Hepatocyte (in vitro differentiated cells): ENCODE measurements around the gene TRMT44. TPM values are rescaled to one million over a fixed set of nuclear protein-coding genes. Genes with fewer than 3 reads are reported as not detected.
A peak's percentile ranks its signal among the peaks of the same experiment; 100 is the strongest.

Experiments
- DNase-seq: peaks from one replicate; pipeline ENCODE4 v3.0.0-alpha.2; 2016; ENCODE audit warnings: low spot score
- H2AFZ ChIP-seq: fragments of 200-600 bp; sonication (generic); 2 replicates; pipeline ENCODE4 v1.6.0; 2016; ENCODE audit warnings: antibody characterized with exemption, mild to moderate bottlenecking
- H3K27ac ChIP-seq: fragments of 200-600 bp; sonication (generic); 2 replicates; pipeline ENCODE4 v1.5.1; 2016; ENCODE audit warnings: mild to moderate bottlenecking
- H3K27me3 ChIP-seq: fragments of 200-600 bp; sonication (generic); 2 replicates; pipeline ENCODE4 v1.6.1; 2016
- H3K36me3 ChIP-seq: fragments of 200-600 bp; sonication (generic); replicated peaks from 2 replicates; pipeline ENCODE4 v1.5.1; 2016; ENCODE audit warnings: low read depth; ENCODE audit not compliant: insufficient read depth
- H3K4me1 ChIP-seq: fragments of 200-600 bp; sonication (generic); 2 replicates; pipeline ENCODE4 v1.5.1; 2016; ENCODE audit warnings: mild to moderate bottlenecking, moderate library complexity; ENCODE audit not compliant: insufficient read depth
- H3K4me2 ChIP-seq: fragments of 200-600 bp; sonication (generic); 2 replicates; pipeline ENCODE4 v1.6.0; 2016
- H3K4me3 ChIP-seq: fragments of 200-600 bp; sonication (generic); 2 replicates; pipeline ENCODE4 v1.5.1; 2016; ENCODE audit warnings: mild to moderate bottlenecking
- H3K79me2 ChIP-seq: fragments of 200-600 bp; sonication (generic); 2 replicates; pipeline ENCODE4 v1.6.0; 2017; ENCODE audit warnings: mild to moderate bottlenecking
- H3K9me2 ChIP-seq: fragments of 200-600 bp; sonication (generic); replicated peaks from 2 replicates; pipeline ENCODE4 v1.6.0; 2017; ENCODE audit warnings: mild to moderate bottlenecking; ENCODE audit not compliant: insufficient read depth
- H3K9me3 ChIP-seq: fragments of 200-600 bp; sonication (generic); 2 replicates; pipeline ENCODE4 v1.5.1; 2016; ENCODE audit warnings: low read depth, mild to moderate bottlenecking
- H4K20me1 ChIP-seq: fragments of 200-600 bp; sonication (generic); 2 replicates; pipeline ENCODE4 v1.6.0; 2016; ENCODE audit warnings: mild to moderate bottlenecking; ENCODE audit not compliant: insufficient read depth, poor library complexity, severe bottlenecking
- CTCF ChIP-seq: fragments of 200-600 bp; sonication (generic); IDR thresholded peaks from 2 replicates; pipeline ENCODE4 v1.5.1; 2016; ENCODE audit warnings: antibody characterized with exemption, mild to moderate bottlenecking; ENCODE audit not compliant: poor library complexity
- EZH2 ChIP-seq: fragments of 200-600 bp; sonication (generic); IDR thresholded peaks from 2 replicates; pipeline ENCODE4 v1.6.1; 2016; ENCODE audit warnings: antibody characterized with exemption, mild to moderate bottlenecking, borderline replicate concordance
- EZH2phosphoT487 ChIP-seq: fragments of 200-600 bp; sonication (generic); IDR thresholded peaks from one replicate; pipeline ENCODE4 v1.6.1; 2018; ENCODE audit warnings: antibody characterized with exemption, mild to moderate bottlenecking, low read depth, moderate library complexity; ENCODE audit not compliant: unreplicated experiment, severe bottlenecking
- WGBS: methylation state at CpG from one replicate; pipeline ENCODE4 v1.1.6; 2016; ENCODE audit warnings: low lambda C conversion rate; ENCODE audit errors: missing lambda C conversion rate; 5-methylcytosine and 5-hydroxymethylcytosine counted together
- polyA plus RNA-seq: library from polyadenylated mRNA; unstranded; fragments of >200 nt; fragmentation: Nextera tagmentation; extraction: Ambion mirVana; gene quantifications from 2 replicates; pipeline ENCODE4 v1.2.1, GENCODE V29; 2016
- total RNA-seq: library from RNA; depleted of rRNA; stranded (reverse); fragments of >200 nt; gene quantifications from 2 replicates; pipeline ENCODE4 v1.2.3, GENCODE V29; 2014

TRMT44 gene
- 13.2 and 20.1 TPM in 2 replicates for total RNA-seq
- polyA plus RNA-seq: 8.2 and 13.2 TPM in 2 replicates

GRCh38 chr4:8440492-8441311, at the start of gene TRMT44, which contains the start of gene ACOX3:
Gene TRMT44 (plus strand): TSS chr4:8440777. CDS start chr4:8440823, 46 bp downstream.
Gene ACOX3 (minus strand): TSS chr4:8440723. CDS start chr4:8416521, 24,202 bp downstream.
- TF ChIP-seq CTCF: no peak
- H3K36me3 ChIP-seq: no peaks in the 10 kb centered on the region
- peak within 1 kb of the TSS; percentile 50 for H2AFZ ChIP-seq
- H3K27ac ChIP-seq: peak within 1 kb of the TSS; percentile 94
- H4K20me1 ChIP-seq: no peaks in the 10 kb centered on the region
- H3K27me3 ChIP-seq: no peaks in the 10 kb centered on the region
- H3K4me2 ChIP-seq: peak within 1 kb of the TSS; percentile 89
- H3K9me2 ChIP-seq: no peaks in the 10 kb centered on the region
- no peaks in the 10 kb centered on the region for H3K9me3 ChIP-seq
- H3K4me3 ChIP-seq: peak within 1 kb of the TSS; percentile 54
- peaks cover 17% of the 10 kb centered on the region for H3K4me1 ChIP-seq
- DNase-seq: peak; percentile 95
- under 1% methylated on average over 52 of the region's 60 CpGs for WGBS
- H3K79me2 ChIP-seq: peaks cover 73% of the 10 kb centered on the region

- Histone ChIP-seq H3K79me2 (no peaks in the 10 kb centered on the region), H3K27ac (no peak overlapping the region), H3K4me2 (no peak overlapping the region), H4K20me1 (no peaks in the 10 kb centered on the region), H3K4me3 (no peak overlapping the region), H3K9me3 (no peaks in the 10 kb centered on the region), H2AFZ (no peak overlapping the region), H3K27me3 (no peaks in the 10 kb centered on the region), H3K4me1 (peaks cover 8% of the 10 kb centered on the region), H3K9me2 (no peaks in the 10 kb centered on the region), H3K36me3 (no peaks in the 10 kb centered on the region)
- WGBS: 90% methylated on average over 7 of the region's 7 CpGs
- DNase-seq: no peak
- no peak for TF ChIP-seq EZH2
- no peak for TF ChIP-seq CTCF
- no peak for TF ChIP-seq EZH2phosphoT487
These were observed 49.5 kb upstream of the TRMT44 start for GRCh38 chr4:8391071-8391470.

- H3K4me2 ChIP-seq: no peak overlapping the region
- TF ChIP-seq EZH2phosphoT487: no peak
- TF ChIP-seq CTCF: no peak
- TF ChIP-seq EZH2: no peak
- peaks cover 8% of the 10 kb centered on the region for H3K4me1 ChIP-seq
- no peaks in the 10 kb centered on the region for H3K36me3 ChIP-seq
- no peak for DNase-seq
- H4K20me1 ChIP-seq: no peaks in the 10 kb centered on the region
- no peak overlapping the region for H3K27ac ChIP-seq
- no peak overlapping the region for H2AFZ ChIP-seq
- H3K79me2 ChIP-seq: no peaks in the 10 kb centered on the region
- no peaks in the 10 kb centered on the region for H3K27me3 ChIP-seq
- no peak overlapping the region for H3K4me3 ChIP-seq
- H3K9me3 ChIP-seq: no peaks in the 10 kb centered on the region
- WGBS: 81% methylated on average over 9 of the region's 9 CpGs
- H3K9me2 ChIP-seq: no peaks in the 10 kb centered on the region
These were observed 48.6 kb upstream of the TRMT44 start for GRCh38 chr4:8391972-8392371.
